Fibroblast of lung (primary cell): ENCODE data around the gene ROBO1. TPM values are rescaled to one million over a fixed set of nuclear protein-coding genes. Genes with fewer than 3 reads are reported as not detected.

Experiments
- DNase-seq, 2 donors: peaks; one replicate each; pipeline versions ENCODE4 v3.0.0 to v3.0.0-alpha.2; 2010; ENCODE audit warnings: low read depth in 2 of 2
- H2AFZ ChIP-seq: 2 replicates; pipeline ENCODE4 v1.5.1; 2012; ENCODE audit warnings: low read length, control low read depth, inconsistent platforms
- H3K27ac ChIP-seq: 2 replicates; pipeline ENCODE4 v1.5.1; 2011; ENCODE audit warnings: low read length, control low read depth; ENCODE audit not compliant: insufficient read depth
- H3K27me3 ChIP-seq: 2 replicates; pipeline ENCODE4 v1.5.1; 2011; ENCODE audit warnings: mild to moderate bottlenecking, low read length; ENCODE audit not compliant: control insufficient read depth, insufficient read depth
- H3K36me3 ChIP-seq: 2 replicates; pipeline ENCODE4 v1.5.1; 2011; ENCODE audit warnings: low read length; ENCODE audit not compliant: control insufficient read depth, insufficient read depth
- H3K4me1 ChIP-seq: 2 replicates; pipeline ENCODE4 v1.5.1; 2011; ENCODE audit warnings: low read length; ENCODE audit not compliant: control insufficient read depth, insufficient read depth; ENCODE audit errors: extremely low read depth
- H3K4me2 ChIP-seq: 2 replicates; pipeline ENCODE4 v1.5.1; 2011; ENCODE audit warnings: low read length, control low read depth; ENCODE audit not compliant: insufficient read depth; ENCODE audit errors: extremely low read depth
- H3K4me3 ChIP-seq, 4 experiments: fragments of 200-600 bp in 1 of 4; sonication (generic) in 1 of 4; replicated peaks in 1 of 4; 2 replicates each; pipeline ENCODE4 v1.5.1; 2011 to 2016; ENCODE audit warnings: low read length in 4 of 4, low read depth in 3 of 4, mild to moderate bottlenecking in 3 of 4, control low read depth in 2 of 4, inconsistent platforms in 1 of 4, mixed read lengths in 1 of 4; ENCODE audit not compliant: insufficient read depth in 1 of 4; ENCODE audit errors: control extremely low read depth in 1 of 4
- H3K79me2 ChIP-seq: 2 replicates; pipeline ENCODE4 v1.5.1; 2012; ENCODE audit warnings: mild to moderate bottlenecking, low read length, inconsistent platforms; ENCODE audit not compliant: control insufficient read depth, insufficient read depth
- H3K9ac ChIP-seq: 2 replicates; pipeline ENCODE4 v1.5.1; 2011; ENCODE audit warnings: mild to moderate bottlenecking, low read length, control low read depth; ENCODE audit not compliant: insufficient read depth
- H3K9me3 ChIP-seq: 2 replicates; pipeline ENCODE4 v1.5.1; 2012; ENCODE audit warnings: low read depth, low read length; ENCODE audit not compliant: control insufficient read depth, insufficient read depth
- H4K20me1 ChIP-seq: 2 replicates; pipeline ENCODE4 v1.5.1; 2011; ENCODE audit warnings: low read length; ENCODE audit not compliant: control insufficient read depth, insufficient read depth; ENCODE audit errors: extremely low read depth
- EZH2 ChIP-seq: IDR thresholded peaks from 2 replicates; pipeline ENCODE4 v1.5.1; 2012; ENCODE audit warnings: low read length, control low read depth, mild to moderate bottlenecking; ENCODE audit errors: missing control alignments
- polyA plus RNA-seq, 2 donors: library from polyadenylated mRNA; depleted of rRNA in 1 of 2; stranded (reverse) in 1 of 2; unstranded in 1 of 2; fragments of >200 nt; gene quantifications; 2 replicates each; pipeline ENCODE4 v1.2.1, GENCODE V29; 2011 to 2012; ENCODE audit warnings: missing spikeins in 1 of 2
- total RNA-seq: library from RNA; depleted of rRNA; stranded (reverse); fragments of >200 nt; gene quantifications from 2 replicates; pipeline ENCODE4 v1.2.1, GENCODE V29; 2014
- TF ChIP-seq, protein P1 (sequence below), 2 donors: IDR thresholded peaks in 1 of 2; conservative IDR thresholded peaks in 1 of 2; 1 replicate in 1 of 2; 2 replicates in 1 of 2; pipeline ENCODE4 v1.5.1; 2011 to 2012; ENCODE audit warnings: low read length in 2 of 2, control low read depth in 1 of 2, inconsistent platforms in 1 of 2, low read depth in 1 of 2, mild to moderate bottlenecking in 1 of 2

ROBO1 gene
- total and polyA plus RNA-seq, 2 donors (not counting 1 experiment from before 2014, with no cell fraction given): 53.8 to 104 TPM

DNA sequence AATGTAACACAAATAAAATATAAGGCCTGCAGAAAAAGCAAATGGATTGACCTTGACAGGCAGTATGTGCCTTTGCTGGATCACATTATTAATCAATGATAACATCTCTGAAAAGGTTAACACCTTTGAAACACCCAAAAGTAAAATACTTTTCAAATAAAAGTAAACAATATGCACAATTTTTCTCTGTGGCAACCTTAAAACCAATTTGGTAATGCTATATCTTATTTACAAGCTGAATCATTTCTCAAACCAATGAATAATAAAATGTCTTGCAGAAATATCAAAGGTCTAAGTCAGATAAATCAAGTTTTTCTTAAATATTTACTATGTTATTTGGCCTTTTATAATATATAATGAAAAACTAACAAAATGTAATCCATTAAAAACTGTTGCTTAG, 1018.7 kb downstream of the ROBO1 start:
- TF ChIP-seq, protein P1, sequence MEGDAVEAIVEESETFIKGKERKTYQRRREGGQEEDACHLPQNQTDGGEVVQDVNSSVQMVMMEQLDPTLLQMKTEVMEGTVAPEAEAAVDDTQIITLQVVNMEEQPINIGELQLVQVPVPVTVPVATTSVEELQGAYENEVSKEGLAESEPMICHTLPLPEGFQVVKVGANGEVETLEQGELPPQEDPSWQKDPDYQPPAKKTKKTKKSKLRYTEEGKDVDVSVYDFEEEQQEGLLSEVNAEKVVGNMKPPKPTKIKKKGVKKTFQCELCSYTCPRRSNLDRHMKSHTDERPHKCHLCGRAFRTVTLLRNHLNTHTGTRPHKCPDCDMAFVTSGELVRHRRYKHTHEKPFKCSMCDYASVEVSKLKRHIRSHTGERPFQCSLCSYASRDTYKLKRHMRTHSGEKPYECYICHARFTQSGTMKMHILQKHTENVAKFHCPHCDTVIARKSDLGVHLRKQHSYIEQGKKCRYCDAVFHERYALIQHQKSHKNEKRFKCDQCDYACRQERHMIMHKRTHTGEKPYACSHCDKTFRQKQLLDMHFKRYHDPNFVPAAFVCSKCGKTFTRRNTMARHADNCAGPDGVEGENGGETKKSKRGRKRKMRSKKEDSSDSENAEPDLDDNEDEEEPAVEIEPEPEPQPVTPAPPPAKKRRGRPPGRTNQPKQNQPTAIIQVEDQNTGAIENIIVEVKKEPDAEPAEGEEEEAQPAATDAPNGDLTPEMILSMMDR (conservative IDR thresholded peaks at IDR 0.05 in 1 of 2, IDR thresholded peaks at IDR 0.05 in 1 of 2; ENCODE audit: low read depth in 1 of 2, low read length in 2 of 2): no peak
- TF ChIP-seq EZH2: no peak
- no peak for DNase-seq
- H3K27me3 ChIP-seq: no peaks in the 10 kb centered on the region
- no peaks in the 10 kb centered on the region for H3K79me2 ChIP-seq
- H3K4me3 ChIP-seq: no peak overlapping the region
- no peaks in the 10 kb centered on the region for H3K36me3 ChIP-seq
- no peak overlapping the region for H3K9ac ChIP-seq
- no peaks in the 10 kb centered on the region for H3K9me3 ChIP-seq
- no peaks in the 10 kb centered on the region for H4K20me1 ChIP-seq
- H3K4me1 ChIP-seq: peaks cover under 1% of the 10 kb centered on the region
- H3K27ac ChIP-seq: no peak overlapping the region
- H3K4me2 ChIP-seq: no peak overlapping the region
- no peak overlapping the region for H2AFZ ChIP-seq

DNA sequence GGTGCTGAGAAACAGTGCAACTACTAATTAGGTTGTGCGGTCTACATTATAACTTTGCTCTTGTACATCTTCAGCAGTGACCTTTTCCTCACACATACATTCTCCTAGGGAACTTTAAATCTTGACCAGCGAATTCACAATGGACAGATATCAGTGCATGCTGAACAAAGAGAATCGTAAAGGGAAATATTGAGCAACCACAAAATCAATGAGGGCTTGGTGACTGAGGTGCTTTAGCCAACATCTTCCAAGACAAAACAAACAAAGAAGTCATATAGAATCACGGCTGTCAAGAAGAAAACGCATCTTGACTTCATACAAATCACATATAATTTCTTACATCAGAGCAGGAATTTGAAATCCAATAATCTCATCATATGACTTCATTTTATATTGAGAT, 1022.0 kb downstream of the ROBO1 start:
- H3K79me2 ChIP-seq: no peaks in the 10 kb centered on the region
- no peaks in the 10 kb centered on the region for H4K20me1 ChIP-seq
- TF ChIP-seq EZH2: no peak
- TF ChIP-seq, protein P1 (conservative IDR thresholded peaks at IDR 0.05 in 1 of 2, IDR thresholded peaks at IDR 0.05 in 1 of 2; ENCODE audit: low read depth in 1 of 2, low read length in 2 of 2): no peak
- H2AFZ ChIP-seq: no peak overlapping the region
- H3K4me2 ChIP-seq: no peak overlapping the region
- H3K36me3 ChIP-seq: no peaks in the 10 kb centered on the region
- H3K4me1 ChIP-seq: no peaks in the 10 kb centered on the region
- H3K27ac ChIP-seq: no peak overlapping the region
- no peaks in the 10 kb centered on the region for H3K27me3 ChIP-seq
- H3K9ac ChIP-seq: no peak overlapping the region
- no peak overlapping the region for H3K4me3 ChIP-seq
- no peaks in the 10 kb centered on the region for H3K9me3 ChIP-seq
- DNase-seq: no peak

DNA sequence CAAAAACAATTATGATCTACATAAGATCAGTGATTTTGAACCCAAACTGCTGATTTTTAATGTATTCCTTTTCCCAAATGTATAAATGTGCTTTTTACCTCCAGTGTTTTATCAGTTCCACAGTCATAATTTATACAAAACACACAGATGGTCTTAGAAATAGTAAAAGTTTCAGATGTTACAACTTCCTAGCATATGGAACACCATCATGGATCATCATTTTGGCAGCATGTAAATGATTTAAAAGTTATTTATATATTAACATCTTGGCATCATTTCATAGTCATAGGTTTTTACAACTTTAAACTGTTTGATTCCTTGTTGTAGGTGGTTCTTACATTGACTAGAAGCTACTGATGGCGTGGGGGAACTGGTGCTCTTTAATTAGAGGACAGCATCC, 1025.3 kb downstream of the ROBO1 start:
- Histone ChIP-seq H3K4me2 (no peak overlapping the region), H3K4me1 (no peaks in the 10 kb centered on the region), H3K9me3 (no peaks in the 10 kb centered on the region), H3K27ac (no peak overlapping the region), H3K27me3 (no peaks in the 10 kb centered on the region), H3K36me3 (no peaks in the 10 kb centered on the region), H2AFZ (no peak overlapping the region), H3K4me3 (no peak overlapping the region), H4K20me1 (no peaks in the 10 kb centered on the region), H3K79me2 (no peaks in the 10 kb centered on the region), H3K9ac (no peak overlapping the region)
- DNase-seq: no peak
- TF ChIP-seq, protein P1 (conservative IDR thresholded peaks at IDR 0.05 in 1 of 2, IDR thresholded peaks at IDR 0.05 in 1 of 2; ENCODE audit: low read depth in 1 of 2, low read length in 2 of 2): no peak
